Astrocyte (in vitro differentiated cells and primary cell): ENCODE data around the gene TTK.

Experiments
- CTCF ChIP-seq: IDR thresholded peaks from 2 replicates; pipeline ENCODE4 v1.5.1; 2011; ENCODE audit warnings: low read depth, mild to moderate bottlenecking, inconsistent platforms, low read length, moderate library complexity; ENCODE audit not compliant: insufficient read depth
- EZH2 ChIP-seq: IDR thresholded peaks from 2 replicates; pipeline ENCODE4 v1.6.1; 2012; ENCODE audit warnings: mild to moderate bottlenecking, low read length, inconsistent platforms; ENCODE audit not compliant: insufficient read depth

DNA sequence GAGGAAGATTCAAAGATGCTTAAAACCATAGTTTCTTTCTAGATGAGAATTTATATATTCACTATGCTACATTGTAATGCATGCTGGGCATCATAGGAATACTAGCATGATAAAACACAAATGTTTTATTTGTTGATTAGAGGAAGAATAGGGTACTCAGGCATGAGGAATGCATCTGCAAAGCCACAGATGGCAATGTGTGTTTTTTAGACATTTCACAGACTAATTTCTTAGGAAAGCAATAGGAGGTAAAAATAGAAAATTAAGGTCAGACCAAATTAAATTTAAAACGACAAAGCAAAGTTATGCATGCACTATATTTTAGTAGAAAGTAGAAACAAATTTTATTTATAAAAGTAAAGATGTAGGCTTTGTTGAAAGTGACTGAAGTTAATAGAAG lies 2.1 kb downstream of the TTK start:
- TF ChIP-seq CTCF (no peak), EZH2 (no peak)
